LNCAP (cell line): ENCODE measurements around the gene DENND4A.

ENCODE experiments used
- CTCF ChIP-seq: fragments of 450-650 bp; IDR thresholded peaks from 2 replicates; pipeline ENCODE4 v1.5.1; 2017; ENCODE audit warnings: mild to moderate bottlenecking

The DENND4A gene

GRCh38 chr15:65626856-65627255, 165.2 kb downstream of the DENND4A start:
- TF ChIP-seq CTCF = no peak

GRCh38 chr15:65623103-65623502, 169.0 kb downstream of the DENND4A start:
- no peak for TF ChIP-seq CTCF

DNA sequence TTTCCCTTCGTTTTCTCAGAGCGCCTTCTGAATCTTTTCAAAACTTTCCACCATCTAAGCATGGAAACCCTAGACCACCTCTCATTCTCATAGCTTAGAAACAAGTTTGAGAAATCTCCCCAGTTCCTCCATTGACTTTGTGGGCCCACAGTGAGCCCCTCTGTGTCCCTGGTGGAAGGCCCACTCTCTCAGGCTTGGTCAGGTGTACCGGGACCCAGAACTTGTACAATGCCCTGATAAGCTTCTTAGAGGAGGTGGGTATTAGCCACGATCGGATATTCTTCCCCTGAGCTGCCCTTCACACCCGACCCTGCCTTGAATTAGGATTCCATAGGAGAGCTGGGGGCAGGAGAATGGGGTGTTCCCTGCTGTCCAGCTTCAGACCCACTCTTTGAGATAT, 170.5 kb downstream of the DENND4A start, which contains the start of gene SLC24A1:
TSS of gene SLC24A1 (plus strand) at position 301 of the 400 bp plus-strand sequence. CDS start 2,143 bp downstream, outside the sequence.
- no peak for TF ChIP-seq CTCF

- no peak for TF ChIP-seq CTCF
Observed at GRCh38 chr15:65620833-65621232, 171.3 kb downstream of the DENND4A start.

- no peak for TF ChIP-seq CTCF
Observed at GRCh38 chr15:65619626-65620290, 172.3 kb downstream of the DENND4A start.

DNA sequence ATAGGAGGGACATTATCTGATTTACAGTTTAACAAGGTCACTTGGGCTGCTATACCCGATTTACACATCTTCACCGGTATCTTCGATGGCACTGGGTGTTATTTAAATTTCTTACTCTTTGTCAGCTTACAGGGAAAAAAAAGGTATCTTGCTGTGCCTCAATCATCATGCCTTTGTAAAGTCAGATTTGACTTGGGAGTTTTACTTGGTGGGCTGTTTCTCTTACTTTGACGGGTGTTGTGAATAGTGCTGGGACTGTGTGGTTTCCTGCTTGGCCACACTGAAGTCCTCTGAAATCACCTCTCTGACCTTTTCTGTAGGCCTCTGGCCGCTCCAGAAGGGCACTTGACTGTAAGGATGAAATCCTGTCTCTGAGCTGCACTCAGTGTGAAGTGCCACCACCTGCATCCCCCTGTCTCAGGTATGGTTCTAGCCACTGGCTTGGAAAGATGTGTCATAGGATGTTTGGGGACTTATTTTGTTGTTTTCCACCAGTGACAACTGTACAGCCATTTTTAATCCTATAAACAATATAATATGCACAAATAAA, 173.5 kb downstream of the DENND4A start:
- no peak for TF ChIP-seq CTCF

- TF ChIP-seq CTCF = no peak
Observed at GRCh38 chr15:65612949-65613744, 178.9 kb downstream of the DENND4A start.
